HEK293 (cell line): ENCODE results near the gene NECAP2.

Experiments
- CTCF ChIA-PET: fragments of 350-600 bp; formaldehyde crosslinking; extraction: SDS; loops from one replicate; lab custom pipeline; 2021; ENCODE audit warnings: antibody characterized with exemption; lab: Yijun Ruan, JAX
- POLR2A ChIA-PET: fragments of 300-600 bp; formaldehyde crosslinking; extraction: SDS; loops from one replicate; lab custom pipeline; 2020; ENCODE audit warnings: antibody characterized with exemption, inconsistent platforms; lab: Yijun Ruan, JAX
- H3K27ac ChIP-seq: fragments of 200-500 bp; sonication (Bioruptor generic); 2 replicates; pipeline ENCODE4 v1.5.1; 2014; ENCODE audit warnings: low read depth, low read length, control low read depth, inconsistent platforms; ENCODE audit errors: extremely low read depth
- H3K36me3 ChIP-seq, 2 experiments: fragments of 200-500 bp in 1 of 2; sonication (Bioruptor generic) in 1 of 2; 1 replicate in 1 of 2; 2 replicates in 1 of 2; pipeline ENCODE4 v1.5.1; 2014 to 2017; ENCODE audit warnings: inconsistent platforms in 2 of 2, low read length in 2 of 2; ENCODE audit not compliant: control insufficient read depth in 2 of 2, insufficient read depth in 1 of 2
- H3K4me1 ChIP-seq: fragments of 200-500 bp; sonication (Bioruptor generic); 2 replicates; pipeline ENCODE4 v1.5.1; 2014; ENCODE audit warnings: mild to moderate bottlenecking, low read length, inconsistent platforms; ENCODE audit not compliant: control insufficient read depth, insufficient read depth
- H3K4me3 ChIP-seq: 2 replicates; pipeline ENCODE4 v1.5.1; 2011; ENCODE audit warnings: low read depth, mild to moderate bottlenecking, control low read depth, low read length, moderate library complexity
- H3K9me3 ChIP-seq: fragments of 200-500 bp; sonication (Bioruptor generic); 2 replicates; pipeline ENCODE4 v1.5.1; 2014; ENCODE audit warnings: low read depth, low read length, inconsistent platforms; ENCODE audit not compliant: control insufficient read depth, insufficient read depth
- HOXD13 ChIP-seq: sonication (generic); formaldehyde crosslinking; IDR thresholded peaks from 2 replicates; pipeline ENCODE4 v1.8.0; 2022; ENCODE audit warnings: missing genetic modification reagents, borderline replicate concordance
- KLF17 ChIP-seq: fragments of 450-650 bp; formaldehyde crosslinking; IDR thresholded peaks from 2 replicates; pipeline ENCODE4 v1.5.1; 2016; ENCODE audit warnings: missing biosample characterization, missing genetic modification characterization
- PRDM1 ChIP-seq: fragments of 450-650 bp; formaldehyde crosslinking; IDR thresholded peaks from 2 replicates; pipeline ENCODE4; 2016; ENCODE audit warnings: missing biosample characterization, missing genetic modification characterization
- SALL2 ChIP-seq: fragments of 450-650 bp; formaldehyde crosslinking; IDR thresholded peaks from 2 replicates; pipeline ENCODE4 v1.5.0; 2017; ENCODE audit warnings: missing biosample characterization, mild to moderate bottlenecking, missing genetic modification characterization, borderline replicate concordance
- TRIM28 ChIP-seq: IDR thresholded peaks from 2 replicates; pipeline ENCODE4 v1.6.1; 2011; ENCODE audit warnings: low read length, control low read depth, borderline replicate concordance
- ZBTB17 ChIP-seq: fragments of 450-650 bp; formaldehyde crosslinking; IDR thresholded peaks from 2 replicates; pipeline ENCODE4 v1.5.1; 2016; ENCODE audit warnings: missing biosample characterization, missing genetic modification characterization
- ZFP41 ChIP-seq: fragments of 450-650 bp; formaldehyde crosslinking; IDR thresholded peaks from 2 replicates; pipeline ENCODE4 v1.5.1; 2016; ENCODE audit warnings: missing biosample characterization, missing genetic modification characterization, borderline replicate concordance
- ZNF184 ChIP-seq: fragments of 450-650 bp; IDR thresholded peaks from 2 replicates; pipeline ENCODE4 v1.5.1; 2018; ENCODE audit warnings: missing biosample characterization, mild to moderate bottlenecking, missing genetic modification characterization
- ZNF248 ChIP-seq: fragments of 450-650 bp; formaldehyde crosslinking; IDR thresholded peaks from 2 replicates; pipeline ENCODE4 v1.5.1; 2017; ENCODE audit warnings: missing biosample characterization, missing genetic modification characterization
- ZNF324 ChIP-seq: fragments of 450-650 bp; formaldehyde crosslinking; IDR thresholded peaks from 2 replicates; pipeline ENCODE4 v1.5.1; 2016; ENCODE audit warnings: missing biosample characterization, missing genetic modification characterization
- ZNF335 ChIP-seq: fragments of 450-650 bp; formaldehyde crosslinking; conservative IDR thresholded peaks from 2 replicates; pipeline ENCODE4 v1.5.1; 2016; ENCODE audit warnings: missing biosample characterization, missing genetic modification characterization
- ZNF354C ChIP-seq: fragments of 450-650 bp; formaldehyde crosslinking; IDR thresholded peaks from 2 replicates; pipeline ENCODE4 v1.5.1; 2016; ENCODE audit warnings: missing biosample characterization, missing genetic modification characterization, low read depth, borderline replicate concordance
- ZNF394 ChIP-seq: fragments of 450-650 bp; formaldehyde crosslinking; IDR thresholded peaks from 2 replicates; pipeline ENCODE4 v1.5.1; 2016; ENCODE audit warnings: missing biosample characterization, missing genetic modification characterization, mild to moderate bottlenecking, moderate library complexity, borderline replicate concordance
- ZNF433 ChIP-seq: fragments of 450-650 bp; formaldehyde crosslinking; IDR thresholded peaks from 2 replicates; pipeline ENCODE4 v1.5.1; 2016; ENCODE audit warnings: missing biosample characterization, missing genetic modification characterization, low read depth
- ZNF510 ChIP-seq: fragments of 450-650 bp; formaldehyde crosslinking; IDR thresholded peaks from 2 replicates; pipeline ENCODE4 v1.5.1; 2018; ENCODE audit warnings: mild to moderate bottlenecking, missing genetic modification characterization, missing biosample characterization; ENCODE audit not compliant: insufficient replicate concordance
- ZNF571 ChIP-seq: fragments of 450-650 bp; formaldehyde crosslinking; IDR thresholded peaks from 2 replicates; pipeline ENCODE4 v1.5.0; 2017; ENCODE audit warnings: missing biosample characterization, missing genetic modification characterization
- ZNF580 ChIP-seq: fragments of 450-650 bp; formaldehyde crosslinking; IDR thresholded peaks from 2 replicates; pipeline ENCODE4 v1.5.1; 2016; ENCODE audit warnings: missing biosample characterization, missing genetic modification characterization
- ZNF585B ChIP-seq: fragments of 450-650 bp; formaldehyde crosslinking; IDR thresholded peaks from 2 replicates; pipeline ENCODE4 v1.5.1; 2016; ENCODE audit warnings: missing biosample characterization, missing genetic modification characterization
- ZNF621 ChIP-seq: fragments of 450-650 bp; formaldehyde crosslinking; IDR thresholded peaks from 2 replicates; pipeline ENCODE4 v1.5.1; 2017; ENCODE audit warnings: missing biosample characterization, missing genetic modification characterization
- ZNF629 ChIP-seq: fragments of 450-650 bp; formaldehyde crosslinking; IDR thresholded peaks from 2 replicates; pipeline ENCODE4 v1.5.1; 2017; ENCODE audit warnings: missing biosample characterization, missing genetic modification characterization
- ZNF701 ChIP-seq: fragments of 450-650 bp; formaldehyde crosslinking; IDR thresholded peaks from 2 replicates; pipeline ENCODE4 v1.5.1; 2016; ENCODE audit warnings: missing biosample characterization, missing genetic modification characterization
- ZNF776 ChIP-seq: fragments of 450-650 bp; formaldehyde crosslinking; IDR thresholded peaks from 2 replicates; pipeline ENCODE4 v1.5.0; 2017; ENCODE audit warnings: missing biosample characterization, missing genetic modification characterization, borderline replicate concordance
- ZSCAN4 ChIP-seq: fragments of 450-650 bp; formaldehyde crosslinking; IDR thresholded peaks from 2 replicates; pipeline ENCODE4 v1.5.1; 2017; ENCODE audit warnings: missing biosample characterization, missing genetic modification characterization
- ZXDB ChIP-seq: fragments of 450-650 bp; formaldehyde crosslinking; IDR thresholded peaks from 2 replicates; pipeline ENCODE4 v1.5.1; 2016; ENCODE audit warnings: missing biosample characterization, missing genetic modification characterization
- TF ChIP-seq, protein P1 (sequence below): fragments of 450-650 bp; formaldehyde crosslinking; IDR thresholded peaks from 2 replicates; pipeline ENCODE4 v1.5.1; 2017; ENCODE audit warnings: missing biosample characterization, missing genetic modification characterization
- TF ChIP-seq, protein P2 (sequence below): fragments of 450-650 bp; formaldehyde crosslinking; IDR thresholded peaks from 2 replicates; pipeline ENCODE4 v1.5.0; 2017; ENCODE audit warnings: missing biosample characterization, missing genetic modification characterization, borderline replicate concordance
- TF ChIP-seq, protein P3 (sequence below): fragments of 450-650 bp; formaldehyde crosslinking; IDR thresholded peaks from 2 replicates; pipeline ENCODE4 v1.5.1; 2017; ENCODE audit warnings: missing biosample characterization, mild to moderate bottlenecking, missing genetic modification characterization, moderate library complexity

Gene NECAP2

DNA sequence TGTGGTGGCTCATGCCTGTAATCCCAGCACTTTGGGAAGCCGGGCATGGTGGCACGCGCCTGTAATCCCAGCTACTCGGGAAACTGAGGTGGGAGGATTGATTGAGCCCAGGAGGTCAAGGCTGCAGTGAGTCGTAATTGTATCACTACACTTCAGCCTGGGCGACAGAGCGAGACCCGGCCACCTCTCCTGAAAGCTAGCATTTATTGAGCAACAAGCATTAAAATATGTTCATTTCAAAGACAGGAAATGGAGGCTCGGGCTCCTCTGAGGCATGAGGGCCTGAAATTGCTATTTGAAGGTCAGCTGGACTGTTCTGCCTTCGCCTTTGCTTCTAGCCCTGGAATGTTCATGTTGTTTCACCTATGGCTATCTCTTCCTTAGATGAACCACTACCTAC lies 37.8 kb upstream of the NECAP2 start:
- H3K4me3 ChIP-seq = no peak overlapping the region
- no peak overlapping the region for H3K27ac ChIP-seq
- H3K4me1 ChIP-seq = no peaks in the 10 kb centered on the region
- POLR2A ChIA-PET = no interaction called here
- CTCF ChIA-PET = no interaction called here
- H3K36me3 ChIP-seq = peaks cover 0 to 20% of the 10 kb centered on the region in 2 experiments; a peak in 2 of 3 replicates
- H3K9me3 ChIP-seq = no peaks in the 10 kb centered on the region
- TF ChIP-seq ZNF580 (tag by site-specific recombination) (no peak), ZNF394 (no peak), ZNF585B (no peak), ZNF335 (no peak), ZNF621 (tag by site-specific recombination) (no peak), ZXDB (tag by site-specific recombination) (no peak), ZNF510 (tag by site-specific recombination) (no peak), ZNF354C (tag by site-specific recombination) (no peak), ZBTB17 (tag by site-specific recombination) (no peak), ZNF324 (tag by site-specific recombination) (no peak), ZSCAN4 (no peak), ZFP41 (no peak), ZNF433 (tag by site-specific recombination) (no peak), PRDM1 (tag by site-specific recombination) (no peak), ZNF776 (tag by site-specific recombination) (no peak)
- TF ChIP-seq, protein P1, sequence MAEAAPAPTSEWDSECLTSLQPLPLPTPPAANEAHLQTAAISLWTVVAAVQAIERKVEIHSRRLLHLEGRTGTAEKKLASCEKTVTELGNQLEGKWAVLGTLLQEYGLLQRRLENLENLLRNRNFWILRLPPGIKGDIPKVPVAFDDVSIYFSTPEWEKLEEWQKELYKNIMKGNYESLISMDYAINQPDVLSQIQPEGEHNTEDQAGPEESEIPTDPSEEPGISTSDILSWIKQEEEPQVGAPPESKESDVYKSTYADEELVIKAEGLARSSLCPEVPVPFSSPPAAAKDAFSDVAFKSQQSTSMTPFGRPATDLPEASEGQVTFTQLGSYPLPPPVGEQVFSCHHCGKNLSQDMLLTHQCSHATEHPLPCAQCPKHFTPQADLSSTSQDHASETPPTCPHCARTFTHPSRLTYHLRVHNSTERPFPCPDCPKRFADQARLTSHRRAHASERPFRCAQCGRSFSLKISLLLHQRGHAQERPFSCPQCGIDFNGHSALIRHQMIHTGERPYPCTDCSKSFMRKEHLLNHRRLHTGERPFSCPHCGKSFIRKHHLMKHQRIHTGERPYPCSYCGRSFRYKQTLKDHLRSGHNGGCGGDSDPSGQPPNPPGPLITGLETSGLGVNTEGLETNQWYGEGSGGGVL (tag by site-specific recombination) = no peak
- TF ChIP-seq, protein P2, sequence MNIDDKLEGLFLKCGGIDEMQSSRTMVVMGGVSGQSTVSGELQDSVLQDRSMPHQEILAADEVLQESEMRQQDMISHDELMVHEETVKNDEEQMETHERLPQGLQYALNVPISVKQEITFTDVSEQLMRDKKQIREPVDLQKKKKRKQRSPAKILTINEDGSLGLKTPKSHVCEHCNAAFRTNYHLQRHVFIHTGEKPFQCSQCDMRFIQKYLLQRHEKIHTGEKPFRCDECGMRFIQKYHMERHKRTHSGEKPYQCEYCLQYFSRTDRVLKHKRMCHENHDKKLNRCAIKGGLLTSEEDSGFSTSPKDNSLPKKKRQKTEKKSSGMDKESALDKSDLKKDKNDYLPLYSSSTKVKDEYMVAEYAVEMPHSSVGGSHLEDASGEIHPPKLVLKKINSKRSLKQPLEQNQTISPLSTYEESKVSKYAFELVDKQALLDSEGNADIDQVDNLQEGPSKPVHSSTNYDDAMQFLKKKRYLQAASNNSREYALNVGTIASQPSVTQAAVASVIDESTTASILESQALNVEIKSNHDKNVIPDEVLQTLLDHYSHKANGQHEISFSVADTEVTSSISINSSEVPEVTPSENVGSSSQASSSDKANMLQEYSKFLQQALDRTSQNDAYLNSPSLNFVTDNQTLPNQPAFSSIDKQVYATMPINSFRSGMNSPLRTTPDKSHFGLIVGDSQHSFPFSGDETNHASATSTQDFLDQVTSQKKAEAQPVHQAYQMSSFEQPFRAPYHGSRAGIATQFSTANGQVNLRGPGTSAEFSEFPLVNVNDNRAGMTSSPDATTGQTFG (tag by site-specific recombination) = no peak

- CTCF ChIA-PET = no interaction called here
- POLR2A ChIA-PET = no interaction called here
- TF ChIP-seq ZNF248 (tag by site-specific recombination) (no peak), PRDM1 (tag by site-specific recombination) (no peak), TRIM28 (no peak), HOXD13 (no peak), SALL2 (tag by site-specific recombination) (no peak), ZNF629 (tag by site-specific recombination) (no peak), ZNF184 (no peak), ZNF571 (tag by site-specific recombination) (no peak), KLF17 (tag by site-specific recombination) (no peak), ZNF354C (tag by site-specific recombination) (no peak), ZNF701 (no peak)
- TF ChIP-seq, protein P3, sequence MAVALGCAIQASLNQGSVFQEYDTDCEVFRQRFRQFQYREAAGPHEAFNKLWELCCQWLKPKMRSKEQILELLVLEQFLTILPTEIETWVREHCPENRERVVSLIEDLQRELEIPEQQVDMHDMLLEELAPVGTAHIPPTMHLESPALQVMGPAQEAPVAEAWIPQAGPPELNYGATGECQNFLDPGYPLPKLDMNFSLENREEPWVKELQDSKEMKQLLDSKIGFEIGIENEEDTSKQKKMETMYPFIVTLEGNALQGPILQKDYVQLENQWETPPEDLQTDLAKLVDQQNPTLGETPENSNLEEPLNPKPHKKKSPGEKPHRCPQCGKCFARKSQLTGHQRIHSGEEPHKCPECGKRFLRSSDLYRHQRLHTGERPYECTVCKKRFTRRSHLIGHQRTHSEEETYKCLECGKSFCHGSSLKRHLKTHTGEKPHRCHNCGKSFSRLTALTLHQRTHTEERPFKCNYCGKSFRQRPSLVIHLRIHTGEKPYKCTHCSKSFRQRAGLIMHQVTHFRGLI (tag by site-specific recombination) = no peak
Observed at GRCh38 chr1:16405441-16405840, 35.1 kb upstream of the NECAP2 start.

More at GRCh38 chr1:16405441-16405840, 35.1 kb upstream of the NECAP2 start:
- H3K36me3 ChIP-seq = no peaks in the 10 kb centered on the region
- no peaks in the 10 kb centered on the region for H3K9me3 ChIP-seq
- H3K4me1 ChIP-seq = no peaks in the 10 kb centered on the region
- H3K4me3 ChIP-seq = no peak overlapping the region
- H3K27ac ChIP-seq = no peak overlapping the region
